HG02870 (cell line): ENCODE results near the gene JOSD2.

Experiments
- ATAC-seq: cut with Tn5 transposase; IDR thresholded peaks from one replicate; pipeline ENCODE4 v1.9.1; 2021; ENCODE audit warnings: mild to moderate bottlenecking, moderate library complexity; ENCODE audit not compliant: unreplicated experiment

Gene JOSD2

GRCh38 chr19:50514346-50515167 is 3.6 kb upstream of the JOSD2 start:
- ATAC-seq, result no peak

GRCh38 chr19:50513746-50514345 is 2.9 kb upstream of the JOSD2 start, which contains the start of gene ASPDH:
ASPDH (minus strand) TSS chr19:50513913; CDS start chr19:50513823, 90 bp downstream.
- no peak for ATAC-seq

- ATAC-seq, result no peak
These were observed 2.2 kb upstream of the JOSD2 start for GRCh38 chr19:50512999-50513745.

GRCh38 chr19:50512112-50512998 is 1.4 kb upstream of the JOSD2 start:
- ATAC-seq, result no peak

- no peak for ATAC-seq
These were observed 307 bp downstream of the JOSD2 start for GRCh38 chr19:50510700-50511068.

GRCh38 chr19:50510121-50510670 is 795 bp downstream of the JOSD2 start:
- no peak for ATAC-seq

- ATAC-seq, result no peak
These were observed 1.6 kb downstream of the JOSD2 start for GRCh38 chr19:50509366-50509765.

GRCh38 chr19:50508843-50509190 is 2.2 kb downstream of the JOSD2 start:
- ATAC-seq, result no peak

- ATAC-seq, result no peak
These were observed 3.6 kb downstream of the JOSD2 start for GRCh38 chr19:50507376-50507775.

- ATAC-seq, result no peak
These were observed 4.3 kb downstream of the JOSD2 start for GRCh38 chr19:50506700-50507099.

GRCh38 chr19:50505856-50506611 is 5.0 kb downstream of the JOSD2 start:
- ATAC-seq, result no peak

GRCh38 chr19:50501568-50502475 is 9.2 kb downstream of the JOSD2 start:
- ATAC-seq, result no peak

- no peak for ATAC-seq
These were observed 9.8 kb downstream of the JOSD2 start for GRCh38 chr19:50501186-50501567.

GRCh38 chr19:50500753-50501151 is 10.2 kb downstream of the JOSD2 start:
- ATAC-seq, result no peak

GRCh38 chr19:50500060-50500752 is 10.8 kb downstream of the JOSD2 start:
- ATAC-seq, result no peak

- no peak for ATAC-seq
These were observed 12.6 kb downstream of the JOSD2 start for GRCh38 chr19:50498219-50499056.

GRCh38 chr19:50497022-50497405 is 14.0 kb downstream of the JOSD2 start:
- ATAC-seq, result no peak
